Measurements from ENCODE around the gene CACNG5.

Gene CACNG5

GRCh38 chr17:66826856-66827255 is 8.1 kb upstream of the CACNG5 start:
- no peak for DNase-seq (ENCODE audit: low spot score)

GRCh38 chr17:66829386-66829864 is 5.5 kb upstream of the CACNG5 start:
- peak; percentile 82 for DNase-seq (ENCODE audit: low spot score)

GRCh38 chr17:66829883-66830282 is 5.0 kb upstream of the CACNG5 start:
- no peak for DNase-seq (ENCODE audit: low spot score)

GRCh38 chr17:66830451-66830850 is 4.5 kb upstream of the CACNG5 start:
- DNase-seq (ENCODE audit: low spot score) = no peak

- no peak for DNase-seq (ENCODE audit: low spot score)
Observed at GRCh38 chr17:66831383-66832210, 3.3 kb upstream of the CACNG5 start.

GRCh38 chr17:66833201-66833600 is 1.7 kb upstream of the CACNG5 start:
- DNase-seq (ENCODE audit: low spot score) = no peak

GRCh38 chr17:66834426-66834918 is 445 bp upstream of the CACNG5 start:
- no peak for DNase-seq (ENCODE audit: low spot score)

GRCh38 chr17:66835476-66835875 is 559 bp downstream of the CACNG5 start:
- no peak for DNase-seq (ENCODE audit: low spot score)

- no peak for DNase-seq (ENCODE audit: low spot score)
Observed at GRCh38 chr17:66836063-66837005, 1.4 kb downstream of the CACNG5 start.

GRCh38 chr17:66837226-66837625 is 2.3 kb downstream of the CACNG5 start:
- DNase-seq (ENCODE audit: low spot score) = no peak

GRCh38 chr17:66837885-66838665 is 3.2 kb downstream of the CACNG5 start:
- DNase-seq (ENCODE audit: low spot score) = no peak

- DNase-seq (ENCODE audit: low spot score) = no peak
Observed at GRCh38 chr17:66839616-66840015, 4.7 kb downstream of the CACNG5 start.

GRCh38 chr17:66840061-66840460 is 5.1 kb downstream of the CACNG5 start:
- no peak for DNase-seq (ENCODE audit: low spot score)

GRCh38 chr17:66841328-66841727 is 6.4 kb downstream of the CACNG5 start:
- no peak for DNase-seq (ENCODE audit: low spot score)

GRCh38 chr17:66841744-66842143 is 6.8 kb downstream of the CACNG5 start:
- DNase-seq (ENCODE audit: low spot score) = no peak

GRCh38 chr17:66842505-66842904 is 7.6 kb downstream of the CACNG5 start:
- no peak for DNase-seq (ENCODE audit: low spot score)

- DNase-seq (ENCODE audit: low spot score) = no peak
Observed at GRCh38 chr17:66842959-66843358, 8.0 kb downstream of the CACNG5 start.

- DNase-seq (ENCODE audit: low spot score) = no peak
Observed at GRCh38 chr17:66843627-66844026, 8.7 kb downstream of the CACNG5 start.

GRCh38 chr17:66847704-66848103 is 12.8 kb downstream of the CACNG5 start:
- DNase-seq (ENCODE audit: low spot score) = no peak

- DNase-seq (ENCODE audit: low spot score) = no peak
Observed at GRCh38 chr17:66848496-66848895, 13.6 kb downstream of the CACNG5 start.

GRCh38 chr17:66849032-66849655 is 14.2 kb downstream of the CACNG5 start:
- DNase-seq (ENCODE audit: low spot score) = no peak

Data from AG08396 (cell line).